Spleen (tissue), 11 donors: ENCODE results near the gene CDR2L. TPM values are rescaled to one million over a fixed set of nuclear protein-coding genes. Genes with fewer than 3 reads are reported as not detected.
"Not testable (repeated sequence)": the region's sequence is repeated elsewhere in the genome, so short reads cannot be mapped to it uniquely, and the experiment has no call there.

Experiments
- DNase-seq: peaks from one replicate; pipeline ENCODE4 v3.0.0-alpha.2; 2020
- H3K27ac ChIP-seq, 8 donors: fragments of 200-600 bp; sonication (generic) in 7 of 8; 1 replicate in 4 of 8; 2 replicates in 4 of 8; pipeline versions ENCODE4 v1.5.0 to v1.8.0; 2016 to 2021; ENCODE audit warnings: inconsistent platforms in 4 of 8, mild to moderate bottlenecking in 4 of 8, moderate library complexity in 1 of 8
- H3K27me3 ChIP-seq, 7 donors: fragments of 200-600 bp; sonication (generic) in 6 of 7; replicated peaks in 1 of 7; 1 replicate in 4 of 7; 2 replicates in 3 of 7; pipeline versions ENCODE4 v1.5.0 to v1.8.0; 2016 to 2021; ENCODE audit warnings: inconsistent platforms in 3 of 7, mild to moderate bottlenecking in 1 of 7
- H3K36me3 ChIP-seq, 6 donors: fragments of 200-600 bp; sonication (generic) in 5 of 6; 1 replicate in 4 of 6; 2 replicates in 2 of 6; pipeline versions ENCODE4 v1.5.0 to v1.8.0; 2016 to 2021; ENCODE audit warnings: inconsistent platforms in 2 of 6
- H3K4me1 ChIP-seq, 6 donors: fragments of 200-600 bp; sonication (generic) in 5 of 6; 1 replicate in 3 of 6; 2 replicates in 3 of 6; pipeline versions ENCODE4 v1.5.0 to v1.8.0; 2016 to 2021; ENCODE audit warnings: inconsistent platforms in 3 of 6
- H3K4me3 ChIP-seq, 8 donors: fragments of 200-600 bp; sonication (generic) in 7 of 8; 1 replicate in 4 of 8; 2 replicates in 4 of 8; pipeline versions ENCODE4 v1.5.0 to v1.8.0; 2016 to 2021; ENCODE audit warnings: inconsistent platforms in 4 of 8, mild to moderate bottlenecking in 4 of 8, moderate library complexity in 2 of 8
- H3K9me3 ChIP-seq, 8 donors: fragments of 200-600 bp; sonication (generic) in 7 of 8; 1 replicate in 4 of 8; 2 replicates in 4 of 8; pipeline versions ENCODE4 v1.5.0 to v1.8.0; 2016 to 2021; ENCODE audit warnings: inconsistent platforms in 4 of 8
- POLR2A ChIP-seq, 3 donors: fragments of 450-650 bp; IDR thresholded peaks; one replicate each; pipeline ENCODE4 v1.5.1; 2017; ENCODE audit warnings: antibody characterized with exemption in 3 of 3, mild to moderate bottlenecking in 1 of 3
- POLR2AphosphoS5 ChIP-seq, 3 donors: sonication (generic); formaldehyde crosslinking; IDR thresholded peaks; one replicate each; pipeline ENCODE4 v1.5.1; 2017; ENCODE audit warnings: antibody characterized with exemption in 3 of 3
- WGBS, 5 donors: extraction: QIAGEN DNeasy Blood & Tissue Kit in 3 of 5; methylation state at CpG; one replicate each; pipeline versions ENCODE4 v1.1.5 to v1.1.7; 2013 to 2018; 5-methylcytosine and 5-hydroxymethylcytosine counted together
- intact Hi-C: fragments of 100-400 bp; cut with DNase I; formaldehyde crosslinking; loops from one replicate; pipeline ENCODE4 v1.15.0; 2023; ENCODE audit warnings: low total_unique reads
- polyA plus RNA-seq, 3 donors: library from polyadenylated mRNA; stranded (reverse); fragments of 200-250 nt; gene quantifications; one replicate each; pipeline ENCODE4 v1.2.1, GENCODE V29; 2013
- total RNA-seq, 7 donors: library from RNA; depleted of rRNA in 3 of 7; stranded (reverse); fragments of >200 nt in 3 of 7; fragmentation: NEBNext Ultra II Directional in 4 of 7; extraction: Animal tissue kit (Norgen Biotek cat#: 25700) in 4 of 7; gene quantifications; one replicate each; pipeline versions ENCODE4 v1.1.0 to v1.2.1, GENCODE V29; 2016 to 2021
- TF ChIP-seq, protein P1 (sequence below), 11 experiments: fragments of 200-600 bp in 7 of 11; fragments of 450-650 bp in 4 of 11; sonication (generic) in 4 of 11; IDR thresholded peaks in 8 of 11; conservative IDR thresholded peaks in 3 of 11; 1 replicate in 7 of 11; 2 replicates in 4 of 11; pipeline versions ENCODE4 v1.4.0 to v1.8.0; 2016 to 2021; ENCODE audit warnings: antibody characterized with exemption in 11 of 11, inconsistent platforms in 4 of 11, mild to moderate bottlenecking in 1 of 11
- donor health status: healthy with polysubstance abuse.
- donor health status: DM: no; HTN: no; CAD: no; lungs with moderate emphysema.
- donor health status: DM: no; HTN: no; CAD: no.
- donor health status: Bipolar disorder and iron deficiency.
- donor health status: healthy.
- donor health status: DM: no; HTN: no; CAD: no.
- donor health status: DM: yes; HTN: yes; CAD: no.

CDR2L gene
- total and polyA plus RNA-seq, 10 donors, result 0.48 to 6.0 (median 1.9) TPM

DNA sequence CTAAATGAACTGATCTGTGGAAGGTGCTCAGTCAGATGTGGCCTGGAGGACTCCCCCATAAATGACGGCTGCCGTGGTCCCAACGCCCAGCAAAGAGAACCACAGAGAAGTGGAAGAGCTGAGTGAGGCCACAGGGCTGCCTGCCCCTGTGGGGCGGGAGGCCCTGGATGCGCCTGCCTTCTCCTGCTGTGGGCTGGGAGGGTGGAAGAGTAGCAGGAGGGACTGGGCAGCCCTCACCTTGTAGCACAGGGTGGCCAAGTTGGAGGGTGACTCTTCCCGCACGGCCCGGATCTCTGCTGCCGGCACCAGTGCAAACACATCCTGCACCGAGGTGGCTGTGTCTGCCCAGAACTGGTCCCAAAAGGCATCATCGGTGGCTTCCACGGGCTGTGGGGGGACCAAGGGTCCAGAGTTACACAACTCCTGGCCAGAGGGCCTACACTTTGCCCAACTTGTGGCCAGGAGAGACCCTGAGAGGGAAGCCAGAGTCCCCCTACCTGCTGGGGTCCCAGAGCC is 23.1 kb upstream of the CDR2L start:
- intact Hi-C loops, result loop anchor here (10.0 kb wide), 1 partner anchor 240 kb away; the partner anchor contains the start of gene NUP85
- WGBS, 5 donors, result 88 to 97% (median 92%) methylated on average over 4 to 12 of the region's 12 CpGs
- DNase-seq, result no peak

DNA sequence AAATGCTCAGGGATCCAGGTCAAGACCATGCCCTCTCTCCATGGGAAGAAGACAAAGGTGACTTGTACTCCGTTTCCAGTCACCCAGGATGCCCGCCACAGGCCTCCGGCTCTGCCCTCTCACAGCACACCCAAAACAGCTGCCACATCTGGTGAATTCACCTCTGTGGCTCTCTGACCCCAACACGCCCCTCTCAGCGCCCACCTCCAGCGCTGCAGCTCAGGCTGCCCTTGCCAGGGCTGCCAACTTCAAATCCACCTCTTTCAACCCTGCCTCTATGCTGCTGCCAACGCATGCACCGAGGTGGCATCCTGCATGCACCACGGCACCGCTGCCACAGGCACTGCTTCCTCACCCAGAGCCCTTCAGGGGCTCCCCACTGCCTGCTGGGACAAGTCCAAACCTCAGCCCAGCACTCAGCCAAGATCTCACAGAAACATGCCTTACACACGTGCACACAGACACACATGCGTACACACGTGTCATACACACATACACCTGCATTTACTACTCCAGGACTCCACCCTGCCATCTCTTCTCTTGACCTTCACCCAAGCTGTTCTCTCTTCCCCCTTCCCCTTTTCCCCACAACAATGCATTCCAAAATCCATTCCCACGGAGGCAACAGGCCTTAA is 22.3 kb upstream of the CDR2L start:
- WGBS, 5 donors, result 71 to 90% (median 80%) methylated on average over 13 to 14 of the region's 14 CpGs
- no peak for DNase-seq
- H3K4me1 ChIP-seq, result peaks cover 0 to 29% (median 13%) of the 10 kb centered on the region in 6 donors
- no peaks in the 10 kb centered on the region for H3K9me3 ChIP-seq
- H3K4me3 ChIP-seq, result no peak overlapping the region
- H3K27ac ChIP-seq, result no peak overlapping the region
- peaks cover 0 to 9% (median 0%) of the 10 kb centered on the region in 7 donors for H3K27me3 ChIP-seq
- intact Hi-C loops, result loop anchor here (10.0 kb wide), 1 partner anchor 240 kb away; the partner anchor contains the start of gene NUP85
- TF ChIP-seq POLR2AphosphoS5 (IDR thresholded peaks at IDR 0.05) (no peak), POLR2A (IDR thresholded peaks at IDR 0.05) (no peak)
- TF ChIP-seq, protein P1, sequence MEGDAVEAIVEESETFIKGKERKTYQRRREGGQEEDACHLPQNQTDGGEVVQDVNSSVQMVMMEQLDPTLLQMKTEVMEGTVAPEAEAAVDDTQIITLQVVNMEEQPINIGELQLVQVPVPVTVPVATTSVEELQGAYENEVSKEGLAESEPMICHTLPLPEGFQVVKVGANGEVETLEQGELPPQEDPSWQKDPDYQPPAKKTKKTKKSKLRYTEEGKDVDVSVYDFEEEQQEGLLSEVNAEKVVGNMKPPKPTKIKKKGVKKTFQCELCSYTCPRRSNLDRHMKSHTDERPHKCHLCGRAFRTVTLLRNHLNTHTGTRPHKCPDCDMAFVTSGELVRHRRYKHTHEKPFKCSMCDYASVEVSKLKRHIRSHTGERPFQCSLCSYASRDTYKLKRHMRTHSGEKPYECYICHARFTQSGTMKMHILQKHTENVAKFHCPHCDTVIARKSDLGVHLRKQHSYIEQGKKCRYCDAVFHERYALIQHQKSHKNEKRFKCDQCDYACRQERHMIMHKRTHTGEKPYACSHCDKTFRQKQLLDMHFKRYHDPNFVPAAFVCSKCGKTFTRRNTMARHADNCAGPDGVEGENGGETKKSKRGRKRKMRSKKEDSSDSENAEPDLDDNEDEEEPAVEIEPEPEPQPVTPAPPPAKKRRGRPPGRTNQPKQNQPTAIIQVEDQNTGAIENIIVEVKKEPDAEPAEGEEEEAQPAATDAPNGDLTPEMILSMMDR (IDR thresholded peaks at IDR 0.05 in 8 of 11, conservative IDR thresholded peaks at IDR 0.05 in 3 of 11), result no peak
- H3K36me3 ChIP-seq, result peaks cover 0 to 5% (median 0%) of the 10 kb centered on the region in 6 donors

More for the DNA sequence above, 23.1 kb upstream of the CDR2L start:
- Histone ChIP-seq H3K27me3 (peaks cover 0 to 12% (median 0%) of the 10 kb centered on the region in 7 donors), H3K4me3 (no peak overlapping the region), H3K27ac (no peak overlapping the region), H3K4me1 (peaks cover 0 to 26% (median 12%) of the 10 kb centered on the region in 6 donors), H3K9me3 (no peaks in the 10 kb centered on the region), H3K36me3 (peaks cover 0 to 9% (median 0%) of the 10 kb centered on the region in 6 donors)
- TF ChIP-seq, protein P1 (IDR thresholded peaks at IDR 0.05 in 8 of 11, conservative IDR thresholded peaks at IDR 0.05 in 3 of 11), result no peak
- TF ChIP-seq POLR2AphosphoS5 (IDR thresholded peaks at IDR 0.05) (no peak), POLR2A (IDR thresholded peaks at IDR 0.05) (no peak)

- WGBS, 5 donors, result 86 to 91% (median 90%) methylated on average over 3 to 5 of the region's 5 CpGs
- H3K36me3 ChIP-seq, result no peaks in the 10 kb centered on the region
- no peak for DNase-seq
- H3K27ac ChIP-seq, result peak overlapping the region in 2 of 8 donors; percentile 1 to 27
- no peaks in the 10 kb centered on the region for H3K9me3 ChIP-seq
- no peak overlapping the region for H3K4me3 ChIP-seq
- peaks cover 3 to 53% (median 24%) of the 10 kb centered on the region in 6 donors for H3K4me1 ChIP-seq
- H3K27me3 ChIP-seq, result peaks cover 0 to 34% (median 19%) of the 10 kb centered on the region in 7 donors
- TF ChIP-seq, protein P1 (IDR thresholded peaks at IDR 0.05 in 8 of 11, conservative IDR thresholded peaks at IDR 0.05 in 3 of 11), result no peak
- TF ChIP-seq POLR2AphosphoS5 (IDR thresholded peaks at IDR 0.05) (no peak), POLR2A (IDR thresholded peaks at IDR 0.05) (no peak)
- intact Hi-C loops, result loop anchor here (10.0 kb wide), 1 partner anchor 236 kb away; the partner anchor contains the start of gene NUP85
Measured at GRCh38 chr17:74968361-74968780, 19.1 kb upstream of the CDR2L start.

DNA sequence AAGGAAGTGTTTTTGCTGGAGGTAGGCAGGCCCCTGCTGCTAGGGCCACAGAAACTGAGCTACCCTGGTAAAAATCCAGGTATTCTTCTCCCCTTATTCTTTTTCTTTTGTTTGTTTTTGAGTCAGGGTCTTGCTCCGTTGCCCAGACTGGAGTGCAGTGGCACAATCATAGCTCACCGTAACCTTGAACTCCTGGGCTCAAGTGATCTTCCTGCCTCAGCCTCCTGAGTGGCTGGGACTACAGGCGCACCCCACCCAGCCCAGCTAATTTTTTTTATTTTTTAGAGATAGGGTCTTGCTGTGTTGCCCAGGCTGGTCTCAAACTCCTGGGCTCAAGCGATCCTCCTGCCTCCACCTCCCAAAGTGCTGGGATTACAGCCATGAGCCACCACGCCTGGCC is 17.9 kb upstream of the CDR2L start:
- H3K36me3 ChIP-seq, H3K9me3 ChIP-seq, H3K4me3 ChIP-seq, DNase-seq: not testable (repeated sequence)
- Histone ChIP-seq H3K27me3 (peaks cover 0 to 45% (median 19%) of the 10 kb centered on the region in 7 donors), H3K27ac (peak overlapping the region in 4 of 8 donors; percentile 15 to 74 (median 24)), H3K4me1 (peaks cover 3 to 53% (median 24%) of the 10 kb centered on the region in 6 donors)
- 74 to 91% (median 86%) methylated on average over 5 of the region's 5 CpGs for WGBS, 5 donors
- intact Hi-C loops, result loop anchor here (10.0 kb wide), 1 partner anchor 235 kb away; the partner anchor contains the start of gene NUP85
